ENCODE measurements around the gene THAP7.

The THAP7 gene

DNA sequence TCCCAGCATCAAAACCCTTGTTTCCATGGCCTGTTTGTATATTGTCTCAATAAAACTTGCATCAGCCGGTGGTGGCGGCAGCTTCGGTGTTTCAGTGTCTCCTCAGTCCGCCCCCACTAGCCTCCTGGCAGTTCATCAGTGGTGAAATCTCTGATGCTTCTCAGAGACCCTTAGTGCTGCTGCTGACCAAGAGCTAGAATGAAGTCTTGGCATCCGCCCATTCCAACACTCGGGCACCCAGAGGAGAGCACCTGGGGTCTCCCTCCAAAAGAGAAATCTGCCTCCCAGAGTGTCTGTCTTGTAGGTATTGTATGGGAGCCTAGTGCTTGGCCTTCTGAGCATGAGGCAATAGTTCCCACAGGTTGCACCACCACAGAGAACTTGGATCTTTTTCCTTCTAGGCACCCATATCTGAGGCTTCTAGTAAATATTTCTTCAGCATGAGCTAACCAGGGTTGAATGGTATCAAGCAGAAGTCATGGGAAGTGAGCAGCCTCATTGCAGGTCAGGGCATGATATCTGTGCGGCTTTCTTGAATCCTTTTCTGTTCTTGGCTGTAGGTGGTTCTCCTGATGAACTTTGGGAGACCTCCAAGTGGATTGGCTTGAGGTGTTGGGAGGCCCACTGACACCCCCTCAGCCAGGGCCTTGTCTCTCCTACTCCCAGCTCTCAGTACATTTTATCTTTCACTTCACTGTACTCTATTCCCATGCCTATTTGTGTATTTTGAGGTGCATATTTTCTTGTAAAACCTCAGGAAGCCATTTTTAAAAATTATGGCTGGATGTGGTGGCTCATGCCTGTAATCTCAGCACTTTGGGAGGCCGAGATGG, 48.0 kb downstream of the THAP7 start:
- peaks cover 23% of the 10 kb centered on the region for H3K36me3 ChIP-seq (ENCODE audit: insufficient read depth, low read length)
- peaks cover 6% of the 10 kb centered on the region for H3K4me1 ChIP-seq (ENCODE audit: insufficient read depth, low read length)
- H3K9me3 ChIP-seq (ENCODE audit: control insufficient read depth, insufficient read depth, low read length) = no peaks in the 10 kb centered on the region
- no peak overlapping the region for H3K9ac ChIP-seq (ENCODE audit: low read depth, low read length)

DNA sequence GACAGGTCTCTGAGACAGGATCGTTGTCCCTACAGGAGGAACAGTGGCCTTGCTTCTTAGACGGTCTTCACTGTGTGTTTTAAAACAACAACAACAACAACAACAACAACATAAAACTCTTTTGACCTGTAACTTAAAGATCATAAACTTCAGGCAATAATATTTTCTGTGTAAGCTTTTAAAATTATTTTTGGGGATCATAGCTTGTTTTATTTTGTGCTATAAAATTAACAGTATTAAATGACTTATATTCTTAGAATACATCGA, 48.6 kb downstream of the THAP7 start:
- Histone ChIP-seq H3K9ac (ENCODE audit: low read depth, low read length) (no peak overlapping the region), H3K4me1 (ENCODE audit: insufficient read depth, low read length) (peaks cover 3% of the 10 kb centered on the region), H3K36me3 (ENCODE audit: insufficient read depth, low read length) (peaks cover 23% of the 10 kb centered on the region), H3K9me3 (ENCODE audit: control insufficient read depth, insufficient read depth, low read length) (no peaks in the 10 kb centered on the region)

DNA sequence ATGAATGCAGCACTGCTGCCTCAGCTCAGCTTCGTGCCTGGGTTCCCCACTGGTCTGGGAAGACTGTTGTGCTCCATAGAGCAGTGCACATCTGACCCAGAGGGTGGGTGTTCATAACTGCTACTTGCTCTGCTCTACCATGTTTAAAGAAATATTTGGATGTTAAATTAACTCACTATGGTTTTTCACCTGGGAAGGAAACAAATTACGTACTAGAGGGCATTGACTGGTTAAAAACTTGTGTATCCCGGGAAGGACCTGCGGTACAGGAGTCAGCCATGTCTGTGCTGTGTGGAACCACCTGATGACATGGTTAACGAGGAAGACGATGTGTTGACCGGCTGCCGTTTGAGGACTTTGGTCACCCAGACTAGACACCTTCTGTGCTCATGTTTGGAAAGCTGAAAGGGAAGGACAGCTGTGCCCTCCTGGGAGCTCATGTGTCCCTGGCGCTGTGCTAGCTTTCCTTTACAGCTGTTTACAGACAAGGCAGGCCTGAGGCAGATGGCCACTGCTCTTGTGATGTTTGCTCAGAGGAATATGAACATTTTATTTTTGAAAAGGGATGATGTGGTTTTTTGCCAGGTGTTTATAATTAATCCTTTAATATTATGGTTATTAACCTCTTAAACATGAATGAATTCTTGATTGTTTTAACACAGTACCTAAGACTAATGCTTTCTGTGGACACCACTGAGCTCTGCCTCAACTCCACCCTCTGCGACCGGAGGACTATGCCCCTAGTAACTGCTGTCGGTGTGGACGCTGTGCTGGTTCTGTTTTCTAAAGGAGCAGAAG, 49.2 kb downstream of the THAP7 start:
- Histone ChIP-seq H3K4me1 (ENCODE audit: insufficient read depth, low read length) (no peaks in the 10 kb centered on the region; the same call in 1 of the 2 replicates), H3K9ac (ENCODE audit: low read depth, low read length) (no peak overlapping the region), H3K36me3 (ENCODE audit: insufficient read depth, low read length) (peaks cover 23% of the 10 kb centered on the region), H3K9me3 (ENCODE audit: control insufficient read depth, insufficient read depth, low read length) (no peaks in the 10 kb centered on the region)

DNA sequence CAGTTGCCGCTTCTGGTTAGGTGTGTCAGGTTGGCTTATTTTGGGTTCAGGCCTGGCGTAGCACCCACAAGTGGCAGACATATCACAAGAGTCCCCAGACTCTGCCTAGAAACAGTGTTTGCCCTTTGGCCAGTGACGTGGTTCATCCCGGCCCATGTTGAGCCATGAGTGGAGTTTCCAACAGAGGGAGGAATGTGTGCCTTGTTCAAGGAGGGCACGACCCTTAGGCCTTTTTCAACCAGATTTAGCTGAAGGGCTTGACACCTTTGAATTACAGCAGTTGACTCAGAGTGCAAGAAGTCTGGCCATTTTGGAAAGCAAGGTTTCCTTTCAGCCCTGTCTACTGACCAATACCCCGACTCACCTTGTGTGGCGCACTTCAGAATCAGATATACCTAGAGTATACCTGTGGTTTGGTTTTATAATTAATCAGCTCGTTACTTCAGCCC, 50.0 kb downstream of the THAP7 start:
- Histone ChIP-seq H3K4me1 (ENCODE audit: insufficient read depth, low read length) (no peaks in the 10 kb centered on the region; the same call in 1 of the 2 replicates), H3K9me3 (ENCODE audit: control insufficient read depth, insufficient read depth, low read length) (no peaks in the 10 kb centered on the region), H3K9ac (ENCODE audit: low read depth, low read length) (no peak overlapping the region), H3K36me3 (ENCODE audit: insufficient read depth, low read length) (peaks cover 23% of the 10 kb centered on the region)

DNA sequence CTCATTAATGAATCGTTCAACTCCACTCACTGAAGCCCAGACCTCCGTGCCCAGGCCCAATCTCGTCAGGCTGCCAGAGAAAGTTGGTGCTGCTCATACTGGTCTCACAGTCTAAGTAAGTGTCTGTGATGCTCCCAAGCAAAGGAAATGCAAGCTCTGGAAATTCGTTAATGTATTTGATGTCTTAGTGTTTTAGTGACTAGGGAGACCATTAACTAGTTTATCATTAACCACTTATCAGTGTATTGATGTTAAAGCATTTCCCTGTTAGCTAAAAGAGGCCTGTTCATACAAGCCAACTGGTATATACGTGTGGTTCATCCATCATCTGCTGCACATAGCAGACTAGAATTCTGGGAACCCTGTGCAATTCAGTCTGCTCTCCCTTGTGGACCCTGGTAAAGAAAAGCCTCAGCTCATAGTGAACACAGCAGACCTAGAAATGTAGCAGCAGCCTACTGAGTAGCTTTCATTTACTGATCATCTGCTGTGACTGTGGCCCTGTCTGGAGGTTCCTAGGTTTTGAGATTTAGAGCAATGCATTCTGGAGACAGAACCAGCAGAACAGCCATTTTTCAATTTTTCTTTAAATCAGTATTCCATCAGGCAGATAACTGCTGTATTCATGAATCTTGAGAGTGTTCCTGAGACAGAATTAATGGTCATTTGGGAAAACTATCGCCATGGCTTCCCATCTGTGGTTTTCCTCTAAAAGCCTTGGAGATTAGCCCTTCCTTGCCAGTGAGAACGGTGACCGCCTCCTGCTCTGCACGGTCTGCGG, 50.6 kb downstream of the THAP7 start:
- no peaks in the 10 kb centered on the region for H3K9me3 ChIP-seq (ENCODE audit: control insufficient read depth, insufficient read depth, low read length)
- no peaks in the 10 kb centered on the region; the same call in 1 of the 2 replicates for H3K4me1 ChIP-seq (ENCODE audit: insufficient read depth, low read length)
- no peak overlapping the region for H3K9ac ChIP-seq (ENCODE audit: low read depth, low read length)
- H3K36me3 ChIP-seq (ENCODE audit: insufficient read depth, low read length) = peaks cover 23% of the 10 kb centered on the region

DNA sequence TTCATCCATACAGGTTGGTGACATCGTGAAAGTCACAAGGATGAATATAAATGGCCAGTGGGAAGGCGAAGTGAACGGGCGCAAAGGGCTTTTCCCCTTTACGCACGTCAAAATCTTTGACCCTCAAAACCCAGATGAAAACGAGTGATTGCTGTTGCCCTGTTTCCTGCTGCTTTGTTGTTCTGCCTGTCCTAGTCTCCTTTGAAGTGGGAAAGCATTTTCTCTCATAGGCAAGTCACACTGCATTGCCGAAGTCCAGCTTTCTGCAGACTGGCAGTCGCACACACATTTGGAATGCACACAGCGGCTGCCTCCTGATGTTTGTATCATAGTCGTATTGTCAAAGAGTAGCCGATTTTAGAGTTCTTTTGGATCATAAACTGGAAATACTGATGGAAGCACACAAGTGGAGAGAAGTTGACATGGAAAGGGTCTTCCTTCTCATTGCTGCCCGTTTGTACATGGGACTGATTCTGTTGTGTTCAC, 52.2 kb downstream of the THAP7 start:
- H3K9ac ChIP-seq (ENCODE audit: low read depth, low read length) = no peak overlapping the region
- no peaks in the 10 kb centered on the region for H3K4me1 ChIP-seq (ENCODE audit: insufficient read depth, low read length)
- peaks cover 23% of the 10 kb centered on the region for H3K36me3 ChIP-seq (ENCODE audit: insufficient read depth, low read length)
- H3K9me3 ChIP-seq (ENCODE audit: control insufficient read depth, insufficient read depth, low read length) = no peaks in the 10 kb centered on the region

Data from ES-I3 (cell line).